ENCODE measurements around the gene KLHL29.

DNA sequence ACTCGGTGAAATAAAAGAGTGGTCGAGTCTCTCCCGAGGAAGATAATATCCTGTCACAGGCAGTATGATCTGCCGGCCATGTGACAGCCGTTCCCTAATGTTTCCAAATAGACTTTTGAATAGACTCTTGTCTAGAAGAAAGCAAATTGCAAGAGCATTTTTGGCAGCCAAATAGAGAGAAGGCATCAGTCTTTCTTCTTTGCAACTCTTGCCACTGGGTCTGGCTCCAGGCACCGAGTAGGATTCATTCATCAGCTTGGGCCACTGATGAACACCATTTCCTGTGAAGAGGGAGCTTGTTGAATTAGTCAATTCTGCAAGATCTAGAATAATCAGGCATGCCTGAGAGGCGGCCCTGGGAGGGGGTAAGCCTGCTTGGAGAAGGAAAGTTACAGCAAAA, 165.6 kb downstream of the KLHL29 start:
- TF ChIP-seq, protein P1, sequence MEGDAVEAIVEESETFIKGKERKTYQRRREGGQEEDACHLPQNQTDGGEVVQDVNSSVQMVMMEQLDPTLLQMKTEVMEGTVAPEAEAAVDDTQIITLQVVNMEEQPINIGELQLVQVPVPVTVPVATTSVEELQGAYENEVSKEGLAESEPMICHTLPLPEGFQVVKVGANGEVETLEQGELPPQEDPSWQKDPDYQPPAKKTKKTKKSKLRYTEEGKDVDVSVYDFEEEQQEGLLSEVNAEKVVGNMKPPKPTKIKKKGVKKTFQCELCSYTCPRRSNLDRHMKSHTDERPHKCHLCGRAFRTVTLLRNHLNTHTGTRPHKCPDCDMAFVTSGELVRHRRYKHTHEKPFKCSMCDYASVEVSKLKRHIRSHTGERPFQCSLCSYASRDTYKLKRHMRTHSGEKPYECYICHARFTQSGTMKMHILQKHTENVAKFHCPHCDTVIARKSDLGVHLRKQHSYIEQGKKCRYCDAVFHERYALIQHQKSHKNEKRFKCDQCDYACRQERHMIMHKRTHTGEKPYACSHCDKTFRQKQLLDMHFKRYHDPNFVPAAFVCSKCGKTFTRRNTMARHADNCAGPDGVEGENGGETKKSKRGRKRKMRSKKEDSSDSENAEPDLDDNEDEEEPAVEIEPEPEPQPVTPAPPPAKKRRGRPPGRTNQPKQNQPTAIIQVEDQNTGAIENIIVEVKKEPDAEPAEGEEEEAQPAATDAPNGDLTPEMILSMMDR (IDR thresholded peaks at IDR 0.05), result no peak
- TF ChIP-seq EZH2 (IDR thresholded peaks at IDR 0.05; ENCODE audit: borderline replicate concordance, insufficient read depth, low read depth, low read length, poor library complexity, severe bottlenecking), result no peak

Data from B cell (primary cell).